CD4-positive, CD25-positive, alpha-beta regulatory T cell (primary cell): ENCODE measurements around the gene SLAMF1. TPM values are rescaled to one million over a fixed set of nuclear protein-coding genes. Genes with fewer than 3 reads are reported as not detected.

Experiments used
- ATAC-seq, 2 donors: fragments of 150-1000 bp; cut with Tn5 transposase; one replicate each; pipeline ENCODE4 v1.10.0; 2021; ENCODE audit warnings: low read depth in 2 of 2, moderate number of reproducible peaks in 2 of 2, moderate library complexity in 1 of 2
- DNase-seq, 3 donors: peaks; one replicate each; pipeline versions ENCODE4 v3.0.0 to v3.0.0-alpha.2; 2012 to 2022; ENCODE audit warnings: mixed read lengths in 1 of 3
- H3K27ac ChIP-seq: one replicate; pipeline ENCODE4 v1.7.0; 2013; ENCODE audit warnings: mild to moderate bottlenecking, low read length; ENCODE audit not compliant: insufficient read depth, poor library complexity, severe bottlenecking
- H3K27me3 ChIP-seq: one replicate; pipeline ENCODE4 v1.7.0; 2013; ENCODE audit warnings: low read length; ENCODE audit not compliant: control insufficient read depth, insufficient read depth
- H3K36me3 ChIP-seq: one replicate; pipeline ENCODE4 v1.7.0; 2013; ENCODE audit warnings: mild to moderate bottlenecking, low read length, moderate library complexity; ENCODE audit not compliant: control insufficient read depth, insufficient read depth
- H3K4me1 ChIP-seq: 2 replicates; pipeline ENCODE4 v1.7.0; 2013; ENCODE audit warnings: mild to moderate bottlenecking, low read length; ENCODE audit not compliant: insufficient read depth, control insufficient read depth, poor library complexity, severe bottlenecking
- H3K4me3 ChIP-seq: one replicate; pipeline ENCODE4 v1.7.0; 2013; ENCODE audit warnings: low read depth, mild to moderate bottlenecking, low read length, moderate library complexity
- H3K9me3 ChIP-seq, 2 experiments: 1 replicate in 1 of 2; 2 replicates in 1 of 2; pipeline ENCODE4 v1.7.0; 2013; ENCODE audit warnings: low read length in 2 of 2, mild to moderate bottlenecking in 1 of 2, moderate library complexity in 1 of 2; ENCODE audit not compliant: control insufficient read depth in 2 of 2
- H3K27ac Mint-ChIP-seq, 3 donors: one replicate each; pipeline ENCODE4 v1.8.0; 2020 to 2022; ENCODE audit warnings: mild to moderate bottlenecking in 3 of 3, mixed read lengths in 3 of 3, moderate library complexity in 2 of 3
- H3K27me3 Mint-ChIP-seq: one replicate; pipeline ENCODE4 v1.8.0; 2022; ENCODE audit warnings: mild to moderate bottlenecking, mixed read lengths
- H3K36me3 Mint-ChIP-seq: one replicate; pipeline ENCODE4 v1.8.0; 2020; ENCODE audit warnings: mixed read lengths
- H3K4me1 Mint-ChIP-seq, 4 donors: one replicate each; pipeline ENCODE4 v1.8.0; 2020 to 2022; ENCODE audit warnings: mixed read lengths in 4 of 4, mild to moderate bottlenecking in 1 of 4
- H3K4me3 Mint-ChIP-seq, 4 donors: one replicate each; pipeline ENCODE4 v1.8.0; 2020 to 2022; ENCODE audit warnings: mild to moderate bottlenecking in 4 of 4, mixed read lengths in 4 of 4, moderate library complexity in 3 of 4
- H3K9me3 Mint-ChIP-seq, 7 donors: one replicate each; pipeline ENCODE4 v1.8.0; 2020 to 2022; ENCODE audit warnings: mixed read lengths in 7 of 7, mild to moderate bottlenecking in 3 of 7, moderate library complexity in 2 of 7
- polyA plus RNA-seq, 4 donors: library from polyadenylated mRNA; unstranded; fragments of 300-500 nt; fragmentation: Illumina TruSeq; gene quantifications; one replicate each; pipeline ENCODE4 v1.2.3, GENCODE V29; 2021
- total RNA-seq: library from RNA; stranded (reverse); gene quantifications from one replicate; pipeline ENCODE4 v1.2.3, GENCODE V29; 2022

SLAMF1 gene
- total and polyA plus RNA-seq, 5 donors from 2014 or later, result 33.5 to 70.3 (median 44.2) TPM

DNA sequence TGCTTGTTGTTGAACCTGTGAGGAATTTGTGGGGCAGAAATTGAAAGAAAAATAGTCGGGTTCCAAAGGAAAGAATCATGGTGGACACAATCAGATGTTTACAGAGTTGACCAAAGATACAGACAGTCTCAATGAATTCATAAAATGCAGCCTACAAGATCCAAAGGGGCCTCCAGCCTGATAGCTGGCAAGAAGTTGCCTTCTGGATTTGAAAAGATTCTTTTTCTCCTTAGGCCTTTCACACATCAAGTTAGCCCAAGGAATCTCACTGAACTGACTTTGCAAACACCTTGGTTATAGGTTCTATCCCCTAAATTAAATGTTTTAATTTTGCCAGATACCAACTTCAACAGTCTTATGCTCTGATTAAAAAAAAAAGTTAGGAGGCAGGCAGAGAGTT, 21.5 kb downstream of the SLAMF1 start:
- H3K4me1 Mint-ChIP-seq, result peaks cover 58 to 96% (median 84%) of the 10 kb centered on the region in 4 donors
- peaks cover 53% of the 10 kb centered on the region for H3K36me3 Mint-ChIP-seq
- peak overlapping the region; percentile 72 for H3K4me3 ChIP-seq
- peak overlapping the region; percentile 99 for H3K27ac ChIP-seq
- no peaks in the 10 kb centered on the region for H3K9me3 ChIP-seq
- H3K4me3 Mint-ChIP-seq, result peak overlapping the region; percentile 67 to 93 (median 84)
- peak overlapping the region; percentile 74 to 96 (median 92) for H3K27ac Mint-ChIP-seq
- no peak for ATAC-seq
- H3K36me3 ChIP-seq, result peaks cover 13% of the 10 kb centered on the region
- H3K27me3 ChIP-seq, result no peaks in the 10 kb centered on the region
- DNase-seq, result no peak
- peaks cover 0 to 2% (median 0%) of the 10 kb centered on the region in 7 donors for H3K9me3 Mint-ChIP-seq
- H3K27me3 Mint-ChIP-seq, result no peaks in the 10 kb centered on the region
- H3K4me1 ChIP-seq, result peaks cover 89% of the 10 kb centered on the region

- peak overlapping the region; percentile 44 to 93 (median 84) for H3K4me3 Mint-ChIP-seq
- Histone ChIP-seq H3K4me3 (peak overlapping the region; percentile 72), H3K36me3 (peaks cover 22% of the 10 kb centered on the region), H3K9me3 (no peaks in the 10 kb centered on the region), H3K27ac (peak overlapping the region; percentile 99), H3K27me3 (no peaks in the 10 kb centered on the region), H3K4me1 (peaks cover 81% of the 10 kb centered on the region)
- H3K9me3 Mint-ChIP-seq, result peaks cover 0 to 2% (median 0%) of the 10 kb centered on the region in 7 donors
- ATAC-seq (no peak), DNase-seq (no peak)
- H3K27ac Mint-ChIP-seq, result peak overlapping the region; percentile 39 to 94 (median 92)
- H3K4me1 Mint-ChIP-seq, result peaks cover 51 to 94% (median 81%) of the 10 kb centered on the region in 4 donors
- H3K27me3 Mint-ChIP-seq, result no peaks in the 10 kb centered on the region
- H3K36me3 Mint-ChIP-seq, result peaks cover 56% of the 10 kb centered on the region
Measured at GRCh38 chr1:160624464-160624863, 22.4 kb downstream of the SLAMF1 start.

DNA sequence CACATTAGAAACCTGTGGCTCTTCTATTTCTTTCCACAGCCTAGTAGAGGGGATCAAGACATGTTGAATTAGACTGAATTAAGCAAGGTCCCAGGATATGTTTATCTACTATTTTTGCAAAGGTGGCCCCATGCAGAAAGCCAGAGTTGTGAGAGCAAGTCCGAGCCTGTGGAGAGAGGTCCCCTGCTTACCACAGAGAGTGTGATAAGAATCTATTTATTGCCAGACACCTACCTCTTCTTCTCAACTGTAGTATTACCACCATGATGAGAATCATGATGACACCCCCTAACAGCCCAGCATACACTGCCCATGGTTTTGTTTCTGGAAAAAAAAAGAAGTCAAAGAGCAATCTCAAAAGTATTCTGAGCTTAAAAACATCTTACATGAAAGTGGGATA, 23.0 kb downstream of the SLAMF1 start:
- H3K27me3 Mint-ChIP-seq, result no peaks in the 10 kb centered on the region
- peaks cover 77% of the 10 kb centered on the region for H3K4me1 ChIP-seq
- H3K36me3 ChIP-seq, result peaks cover 27% of the 10 kb centered on the region
- DNase-seq (no peak), ATAC-seq (no peak)
- no peaks in the 10 kb centered on the region for H3K27me3 ChIP-seq
- peaks cover 60% of the 10 kb centered on the region for H3K36me3 Mint-ChIP-seq
- peaks cover 0 to 5% (median 0%) of the 10 kb centered on the region in 7 donors for H3K9me3 Mint-ChIP-seq
- H3K9me3 ChIP-seq, result no peaks in the 10 kb centered on the region
- H3K27ac Mint-ChIP-seq, result peak overlapping the region; percentile 92 to 98 (median 94)
- H3K27ac ChIP-seq, result peak overlapping the region; percentile 99
- peak overlapping the region; percentile 66 to 93 (median 84) for H3K4me3 Mint-ChIP-seq
- H3K4me3 ChIP-seq, result peak overlapping the region; percentile 72
- H3K4me1 Mint-ChIP-seq, result peaks cover 50 to 94% (median 82%) of the 10 kb centered on the region in 4 donors

GRCh38 chr1:160623227-160623633, 23.6 kb downstream of the SLAMF1 start:
- Histone ChIP-seq H3K36me3 (peaks cover 32% of the 10 kb centered on the region), H3K9me3 (no peaks in the 10 kb centered on the region), H3K27ac (peak overlapping the region; percentile 99), H3K27me3 (no peaks in the 10 kb centered on the region), H3K4me3 (peak overlapping the region; percentile 72), H3K4me1 (peaks cover 77% of the 10 kb centered on the region)
- peaks cover 48 to 92% (median 80%) of the 10 kb centered on the region in 4 donors for H3K4me1 Mint-ChIP-seq
- H3K27ac Mint-ChIP-seq, result peak overlapping the region; percentile 92 to 98 (median 94)
- no peaks in the 10 kb centered on the region for H3K27me3 Mint-ChIP-seq
- H3K36me3 Mint-ChIP-seq, result peaks cover 58% of the 10 kb centered on the region
- ATAC-seq (peak; percentile 83 to 85), DNase-seq (peak in 2 of 3 donors; percentile 54 to 87)
- H3K9me3 Mint-ChIP-seq, result peaks cover 0 to 6% (median 0%) of the 10 kb centered on the region in 7 donors
- H3K4me3 Mint-ChIP-seq, result peak overlapping the region; percentile 66 to 93 (median 84)

GRCh38 chr1:160622501-160623226, 24.2 kb downstream of the SLAMF1 start:
- H3K4me3 Mint-ChIP-seq, result peak overlapping the region; percentile 41 to 93 (median 76)
- H3K9me3 ChIP-seq, result no peaks in the 10 kb centered on the region
- peaks cover 36% of the 10 kb centered on the region for H3K36me3 ChIP-seq
- H3K36me3 Mint-ChIP-seq, result peaks cover 61% of the 10 kb centered on the region
- no peak for ATAC-seq
- H3K27ac ChIP-seq, result peak overlapping the region; percentile 99
- H3K4me1 ChIP-seq, result peaks cover 74% of the 10 kb centered on the region
- peaks cover 0 to 6% (median 0%) of the 10 kb centered on the region in 7 donors for H3K9me3 Mint-ChIP-seq
- peak overlapping the region; percentile 32 for H3K4me3 ChIP-seq
- H3K4me1 Mint-ChIP-seq, result peaks cover 52 to 92% (median 79%) of the 10 kb centered on the region in 4 donors
- H3K27ac Mint-ChIP-seq, result peak overlapping the region; percentile 92 to 98 (median 94)
- no peaks in the 10 kb centered on the region for H3K27me3 ChIP-seq
- DNase-seq, result no peak
- no peaks in the 10 kb centered on the region for H3K27me3 Mint-ChIP-seq

DNA sequence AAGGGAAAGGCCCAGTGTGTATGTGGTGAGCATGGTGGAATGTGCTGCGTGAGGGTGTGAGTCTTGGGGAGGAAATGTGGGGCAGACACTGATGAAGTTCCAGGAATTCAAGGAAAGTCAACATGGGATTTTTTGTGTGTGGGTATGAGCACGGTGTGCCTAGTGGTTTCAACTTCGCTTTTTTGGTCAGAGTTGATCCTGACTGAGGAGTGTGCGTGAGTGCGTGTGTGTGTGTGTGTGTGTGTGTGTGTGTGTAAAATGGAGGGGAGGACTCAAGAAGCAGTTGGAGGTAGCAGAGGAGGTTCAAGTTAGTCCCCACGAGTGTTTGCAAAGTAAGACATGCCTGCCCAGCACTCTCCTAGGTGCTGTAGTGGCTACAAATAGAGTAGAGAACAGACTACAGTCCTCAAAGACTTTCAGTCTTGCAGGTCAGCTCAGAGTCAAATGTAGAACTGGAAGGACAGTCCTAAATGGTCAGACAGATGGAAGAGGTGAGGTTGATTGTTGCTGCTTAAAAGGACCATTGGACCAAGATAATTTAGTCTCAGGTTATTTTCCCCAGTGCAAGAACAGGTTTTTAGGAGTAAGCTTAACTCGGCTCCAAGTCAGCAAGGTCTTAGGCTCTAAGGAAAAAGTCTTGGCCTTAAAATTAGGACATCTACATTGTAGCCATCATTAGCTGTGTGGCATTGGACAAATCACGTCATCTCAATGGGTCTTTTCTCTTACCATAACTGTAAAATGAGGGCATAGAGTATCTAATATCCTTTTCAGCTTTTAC, 25.0 kb downstream of the SLAMF1 start:
- Histone ChIP-seq H3K4me3 (no peak overlapping the region), H3K27me3 (no peaks in the 10 kb centered on the region), H3K36me3 (peaks cover 44% of the 10 kb centered on the region), H3K27ac (peak overlapping the region; percentile 99), H3K4me1 (peaks cover 65% of the 10 kb centered on the region), H3K9me3 (no peaks in the 10 kb centered on the region)
- peaks cover 0 to 6% (median 0%) of the 10 kb centered on the region in 7 donors for H3K9me3 Mint-ChIP-seq
- peak overlapping the region; percentile 75 to 98 (median 88) for H3K27ac Mint-ChIP-seq
- H3K36me3 Mint-ChIP-seq, result peaks cover 65% of the 10 kb centered on the region
- peak overlapping the region in 2 of 4 donors; percentile 67 to 85 for H3K4me3 Mint-ChIP-seq
- H3K27me3 Mint-ChIP-seq, result no peaks in the 10 kb centered on the region
- peaks cover 55 to 90% (median 77%) of the 10 kb centered on the region in 4 donors for H3K4me1 Mint-ChIP-seq
- no peak for DNase-seq
- ATAC-seq, result no peak

DNA sequence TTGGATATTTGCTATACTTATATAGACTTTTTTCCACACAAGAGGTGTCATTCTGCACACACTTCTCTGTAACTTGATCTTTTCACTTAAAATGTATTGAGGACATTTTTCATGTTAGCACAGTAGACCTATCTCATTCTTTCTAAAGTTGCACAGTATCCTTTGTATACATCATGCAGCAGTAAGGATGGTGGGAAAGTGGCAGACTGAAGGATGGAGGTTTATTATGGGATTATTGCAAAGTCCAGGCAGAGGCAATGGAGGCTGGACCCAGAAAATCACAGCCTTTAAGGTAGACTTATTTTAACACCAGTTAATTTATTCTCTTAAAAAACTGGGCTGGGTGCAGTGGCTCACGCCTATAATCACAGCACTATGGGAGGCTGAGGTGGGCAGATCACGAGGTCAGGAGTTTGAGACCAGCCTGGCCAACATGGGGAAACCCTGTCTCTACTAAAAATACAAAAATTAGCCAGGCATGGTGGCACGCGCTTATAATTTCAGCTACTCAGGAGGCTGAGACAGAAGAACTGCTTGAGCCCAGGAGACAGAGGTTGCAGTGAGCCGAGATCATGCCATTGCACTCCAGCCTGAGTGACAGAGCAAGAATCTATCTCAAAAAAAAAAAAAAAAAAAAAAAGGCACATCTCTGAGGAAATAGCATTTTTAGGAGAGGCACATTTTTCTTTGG, 25.8 kb downstream of the SLAMF1 start:
- Histone ChIP-seq H3K9me3 (no peaks in the 10 kb centered on the region), H3K27ac (no peak overlapping the region), H3K27me3 (no peaks in the 10 kb centered on the region), H3K4me3 (no peak overlapping the region), H3K36me3 (peaks cover 51% of the 10 kb centered on the region), H3K4me1 (peaks cover 58% of the 10 kb centered on the region)
- Mint-ChIP-seq H3K4me1 (peaks cover 49 to 90% (median 73%) of the 10 kb centered on the region in 4 donors), H3K36me3 (peaks cover 65% of the 10 kb centered on the region), H3K9me3 (peaks cover 0 to 6% (median 0%) of the 10 kb centered on the region in 7 donors), H3K27me3 (no peaks in the 10 kb centered on the region), H3K27ac (peak overlapping the region in 2 of 3 donors; percentile 75 to 98), H3K4me3 (peak overlapping the region in 2 of 4 donors; percentile 55 to 67)
- no peak for DNase-seq
- ATAC-seq, result no peak
